HG03025 (cell line): ENCODE results near the gene ZNF500.

Experiments
- ATAC-seq: cut with Tn5 transposase; IDR thresholded peaks from one replicate; pipeline ENCODE4 v1.9.1; 2021; ENCODE audit warnings: mild to moderate bottlenecking, moderate library complexity; ENCODE audit not compliant: unreplicated experiment, low FRiP score

Gene ZNF500

GRCh38 chr16:4766875-4767628 is at the start of gene ZNF500:
Gene ZNF500, minus strand, starts transcription at chr16:4767162. Its CDS starts 1,184 bp downstream, at chr16:4765978.
- peak; percentile 81 for ATAC-seq

- no peak for ATAC-seq
Measured at GRCh38 chr16:4814542-4815173, 47.7 kb upstream of the ZNF500 start.

- ATAC-seq: no peak
Measured at GRCh38 chr16:4814046-4814445, 47.1 kb upstream of the ZNF500 start.

GRCh38 chr16:4813251-4814003 is 46.5 kb upstream of the ZNF500 start:
- no peak for ATAC-seq

GRCh38 chr16:4811773-4812172 is 44.8 kb upstream of the ZNF500 start:
- no peak for ATAC-seq

- ATAC-seq: no peak
Measured at GRCh38 chr16:4811242-4811641, 44.3 kb upstream of the ZNF500 start.

GRCh38 chr16:4806280-4806679 is 39.3 kb upstream of the ZNF500 start:
- no peak for ATAC-seq

- ATAC-seq: no peak
Measured at GRCh38 chr16:4805231-4805630, 38.3 kb upstream of the ZNF500 start.

GRCh38 chr16:4803898-4804762 is 37.2 kb upstream of the ZNF500 start:
- no peak for ATAC-seq

GRCh38 chr16:4803401-4803844 is 36.5 kb upstream of the ZNF500 start:
- ATAC-seq: no peak

GRCh38 chr16:4802659-4803287 is 35.8 kb upstream of the ZNF500 start:
- ATAC-seq: peak; percentile 94

GRCh38 chr16:4801962-4802658 is 35.1 kb upstream of the ZNF500 start, which contains the start of gene ROGDI:
Gene ROGDI, minus strand, starts transcription at chr16:4802633. Its CDS starts 62 bp downstream, at chr16:4802571.
- ATAC-seq: peak; percentile 44

GRCh38 chr16:4801051-4801961 is 34.3 kb upstream of the ZNF500 start:
- ATAC-seq: no peak

GRCh38 chr16:4800290-4801041 is 33.5 kb upstream of the ZNF500 start:
- ATAC-seq: no peak

- ATAC-seq: no peak
Measured at GRCh38 chr16:4799171-4799855, 32.4 kb upstream of the ZNF500 start.

GRCh38 chr16:4798456-4798855 is 31.5 kb upstream of the ZNF500 start:
- ATAC-seq: no peak

- no peak for ATAC-seq
Measured at GRCh38 chr16:4797805-4798252, 30.9 kb upstream of the ZNF500 start.
